ENCODE results near the gene MAP3K7. TPM values are rescaled to one million over a fixed set of nuclear protein-coding genes. Genes with fewer than 3 reads are reported as not detected.

Gene MAP3K7
- total and polyA plus RNA-seq, 2 of the 8 experiments (the other 6 are each of a cell fraction or from before 2014, with no cell fraction given): 27.3 to 34.8 TPM

DNA sequence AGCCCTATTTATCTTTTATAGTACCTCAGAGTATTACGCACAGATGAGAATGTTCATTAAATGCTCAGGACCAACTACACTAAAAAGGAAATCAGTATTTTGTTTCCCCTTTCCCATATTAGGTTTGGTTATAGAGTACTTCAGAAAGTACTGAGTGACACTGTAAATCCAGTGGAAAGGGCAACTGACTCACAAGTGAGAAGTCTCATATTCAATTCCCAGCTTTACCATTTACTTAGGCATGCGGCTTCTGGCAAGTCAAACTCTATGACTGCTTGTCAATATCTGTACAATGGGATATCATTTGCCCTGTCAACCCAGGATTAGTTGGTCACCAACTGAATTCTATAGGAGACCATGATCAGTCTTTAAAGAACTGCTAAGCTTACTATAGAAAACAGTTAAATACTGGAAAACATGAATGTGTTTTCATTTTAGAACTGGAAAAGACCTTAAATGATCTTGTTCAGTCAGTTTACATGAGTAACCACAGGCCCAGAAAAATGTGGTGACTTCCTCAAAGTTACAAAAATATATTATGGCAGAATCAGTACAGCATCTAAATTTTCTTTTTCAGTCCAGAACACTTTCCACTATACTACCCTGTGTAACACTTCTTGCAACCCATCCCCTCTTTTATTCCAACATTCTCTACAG lies 3.6 kb downstream of the MAP3K7 start:
- Histone ChIP-seq H3K18ac (ENCODE audit: extremely low read depth, low read length) (no peak overlapping the region), H3K9ac (replicated peaks in 1 of 4; ENCODE audit: extremely low read depth in 1 of 4, low read depth in 3 of 4, low read length in 3 of 4) (no peak overlapping the region), H3K79me2 (ENCODE audit: control insufficient read depth in 1 of 2, insufficient read depth in 2 of 2, low read length in 2 of 2) (peaks cover 0 to 75% of the 10 kb centered on the region in 2 experiments; a peak in 3 of 4 replicates), H3K9me3 (ENCODE audit: insufficient read depth in 2 of 2, low read depth in 1 of 2, low read length in 1 of 2) (no peaks in the 10 kb centered on the region), H2AFZ (ENCODE audit: low read length) (no peak overlapping the region), H4K5ac (ENCODE audit: insufficient read length, low read depth, low read length) (no peak overlapping the region), H3K36me3 (ENCODE audit: control insufficient read depth in 2 of 4, insufficient read depth in 4 of 4, low read length in 3 of 4) (no peaks in the 10 kb centered on the region), H2BK20ac (ENCODE audit: low read length) (no peak overlapping the region), H2BK5ac (ENCODE audit: low read depth, low read length) (no peak overlapping the region), H4K20me1 (replicated peaks in 1 of 2; ENCODE audit: control insufficient read depth in 1 of 2, insufficient read depth in 2 of 2, low read length in 2 of 2) (peaks cover 9 to 13% of the 10 kb centered on the region in 2 experiments), H3K4me3 (ENCODE audit: extremely low read depth in 1 of 4, insufficient read depth in 2 of 4, low read depth in 3 of 4, low read length in 4 of 4) (no peak overlapping the region), H3K4me2 (ENCODE audit: insufficient read depth in 1 of 2, low read depth in 2 of 2, low read length in 2 of 2) (no peak overlapping the region), H2BK12ac (ENCODE audit: low read depth, low read length) (no peak overlapping the region), H2AK5ac (ENCODE audit: low read depth, low read length) (no peak overlapping the region), H3K4ac (replicated peaks; ENCODE audit: insufficient read length, low read depth, low read length) (no peak overlapping the region), H3K79me1 (ENCODE audit: low read depth, low read length) (no peaks in the 10 kb centered on the region; the same call in 1 of the 2 replicates), H4K8ac (ENCODE audit: extremely low read depth, insufficient read depth, low read length) (no peak overlapping the region), H3K56ac (replicated peaks; ENCODE audit: insufficient read length, low read depth, low read length) (no peak overlapping the region), H3K14ac (ENCODE audit: insufficient read length) (no peak overlapping the region), H4K91ac (replicated peaks; ENCODE audit: insufficient read length, low read length) (no peak overlapping the region), H3K23me2 (ENCODE audit: low read depth, low read length) (peaks cover 6% of the 10 kb centered on the region), H2BK120ac (replicated peaks; ENCODE audit: low read depth, low read length) (no peak overlapping the region), H3K4me1 (replicated peaks in 1 of 4; ENCODE audit: control insufficient read depth in 3 of 4, insufficient read depth in 4 of 4, low read length in 3 of 4) (no peaks in the 10 kb centered on the region), H3K23ac (ENCODE audit: insufficient read length) (no peak overlapping the region), H3K27ac (ENCODE audit: low read depth, low read length) (no peak overlapping the region), H2BK15ac (ENCODE audit: low read length) (no peak overlapping the region), H3K27me3 (replicated peaks in 1 of 4; ENCODE audit: control insufficient read depth in 3 of 4, extremely low read depth in 1 of 4, insufficient read depth in 3 of 4, low read length in 3 of 4) (no peaks in the 10 kb centered on the region; a peak in 1 of 7 replicates)
- no peak for FAIRE-seq
- POLR2A ChIA-PET (ENCODE audit: partially characterized antibody): interaction anchor here (1.1 kb wide), 1 partner anchor 12 kb away, joined by 3 read pairs; no protein-coding TSS in a partner anchor
- 93% methylated on average over 2 of the region's 2 CpGs; no CpG with 5 or more reads in 1 of the 2 experiments for whole genome bisulfite sequencing, 2 experiments (ENCODE audit: extremely low coverage in 1 of 2, insufficient coverage in 1 of 2, insufficient read length in 1 of 2, insufficient replicate concordance in 2 of 2, low coverage in 1 of 2, low lambda C conversion rate in 2 of 2, missing lambda C conversion rate in 1 of 2)
- CTCF ChIA-PET (ENCODE audit: partially characterized antibody): interaction anchor here (0.7 kb wide), 1 partner anchor 11 kb away, joined by 3 read pairs; no protein-coding TSS in a partner anchor
- no peak for DNase-seq (ENCODE audit: low read depth in 1 of 2, low spot score in 2 of 2)
- no peak for TF ChIP-seq KDM4A (IDR thresholded peaks at IDR 0.05; ENCODE audit: low read depth, low read length, severe bottlenecking)
- no peak for TF ChIP-seq SIN3A (conservative IDR thresholded peaks at IDR 0.05 in 1 of 2, IDR thresholded peaks at IDR 0.05 in 1 of 2; ENCODE audit: low read depth in 1 of 2, low read length in 2 of 2)
- TF ChIP-seq SRF (IDR thresholded peaks at IDR 0.05; ENCODE audit: low read depth, low read length): no peak
- no peak for TF ChIP-seq TAF1 (IDR thresholded peaks at IDR 0.05; ENCODE audit: low read depth, low read length)
- TF ChIP-seq MAFK (IDR thresholded peaks at IDR 0.05; ENCODE audit: low read depth, low read length): no peak
- no peak for TF ChIP-seq EP300 (IDR thresholded peaks at IDR 0.05; ENCODE audit: borderline replicate concordance in 1 of 2, low read depth in 2 of 2, low read length in 2 of 2)
- TF ChIP-seq SP4 (IDR thresholded peaks at IDR 0.05; ENCODE audit: low read length): no peak
- TF ChIP-seq BRCA1 (IDR thresholded peaks at IDR 0.05; ENCODE audit: low read depth, low read length): no peak
- no peak for TF ChIP-seq RNF2 (IDR thresholded peaks at IDR 0.05; ENCODE audit: borderline replicate concordance, low read depth, low read length, missing control alignments, poor library complexity, severe bottlenecking)
- TF ChIP-seq JUN (IDR thresholded peaks at IDR 0.05; ENCODE audit: low read depth, low read length): no peak
- no peak for TF ChIP-seq NANOG (IDR thresholded peaks at IDR 0.05; ENCODE audit: insufficient read depth, low read depth, low read length, poor library complexity, severe bottlenecking)

Measured in H1 (cell line).